ENCODE measurements around the gene SMPD4. TPM values are rescaled to one million over a fixed set of nuclear protein-coding genes. Genes with fewer than 3 reads are reported as not detected.
"Not testable (repeated sequence)": the region's sequence is repeated elsewhere in the genome, so short reads cannot be mapped to it uniquely, and the experiment has no call there.

Gene SMPD4
- total RNA-seq, 2 experiments from 2014 or later: 81.2 to 89.9 TPM

GRCh38 chr2:130135692-130136541 is 45.5 kb downstream of the SMPD4 start:
- Histone ChIP-seq H3K4me3 (ENCODE audit: low read length) (no peak overlapping the region), H3K36me3 (ENCODE audit: insufficient read depth, low read length) (no peaks in the 10 kb centered on the region), H3K9me3 (ENCODE audit: control insufficient read depth in 1 of 2, insufficient read depth in 1 of 2, low read length in 2 of 2) (no peaks in the 10 kb centered on the region), H3K27me3 (ENCODE audit: control insufficient read depth in 1 of 2, insufficient read depth in 2 of 2, low read length in 2 of 2) (no peaks in the 10 kb centered on the region), H3K4me1 (ENCODE audit: insufficient read depth, low read length) (no peaks in the 10 kb centered on the region), H3K27ac (ENCODE audit: low read depth in 1 of 2, low read length in 2 of 2) (no peak overlapping the region)
- ChIA-PET POLR2A (no interaction called here), CTCF (no interaction called here)
- Mint-ChIP-seq H3K9me3 (no peaks in the 10 kb centered on the region), H3K36me3 (ENCODE audit: low read depth) (no peaks in the 10 kb centered on the region), H3K4me3 (no peak overlapping the region), H3K27me3 (no peaks in the 10 kb centered on the region), H3K4me1 (ENCODE audit: low read depth) (no peaks in the 10 kb centered on the region), H3K27ac (no peak overlapping the region)
- no peak for ATAC-seq (ENCODE audit: poor library complexity)
- intact Hi-C loops (cut with DNase I, micrococcal nuclease): no loop called here
- no peak for TF ChIP-seq CTCF (IDR thresholded peaks at IDR 0.05)
- DNase-seq: peak in 1 of 14 experiments; percentile 1

DNA sequence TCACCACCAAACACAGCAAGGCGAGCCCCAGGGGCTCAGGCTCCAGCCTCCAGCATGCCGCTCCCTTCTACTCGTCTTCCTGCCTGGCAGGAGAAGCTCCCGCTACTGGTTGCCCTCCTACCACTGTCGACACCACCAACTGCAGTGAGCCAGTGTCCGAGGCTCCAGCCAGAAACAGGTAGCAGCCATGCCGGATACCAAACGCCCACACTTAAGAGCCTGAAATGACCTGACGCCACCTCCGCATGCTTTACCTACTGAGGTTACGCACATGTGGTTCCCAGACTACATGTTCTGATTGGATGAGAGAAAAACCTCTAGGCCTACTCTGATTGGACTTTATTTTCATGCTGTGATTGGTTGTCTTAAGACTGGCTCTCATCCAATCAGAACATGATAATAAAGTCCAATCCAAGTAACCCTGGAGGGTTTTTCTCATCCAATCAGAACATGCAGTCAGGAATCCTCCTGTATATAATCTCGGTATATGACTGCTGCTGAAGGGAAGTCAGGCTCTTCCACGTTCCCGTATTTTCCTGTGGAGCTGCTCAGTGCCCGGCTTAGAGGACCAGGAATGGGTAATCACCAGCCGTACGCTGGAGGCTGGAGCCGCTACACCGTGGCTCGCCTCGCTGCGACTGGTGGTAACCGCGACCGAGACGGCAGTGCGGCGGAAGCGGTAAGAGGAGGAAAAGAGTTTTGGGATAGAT is 52.1 kb downstream of the SMPD4 start, which contains the start of gene POTEF:
Gene POTEF, minus strand, starts transcription at position 103 of the 710 bp plus-strand sequence. CDS start 8,707 bp downstream, outside the sequence.
- H3K9me3 ChIP-seq (ENCODE audit: control insufficient read depth in 1 of 2, insufficient read depth in 1 of 2, low read length in 2 of 2); H3K4me3 Mint-ChIP-seq; intact Hi-C loops (cut with DNase I, micrococcal nuclease); DNase-seq; H3K4me1 Mint-ChIP-seq (ENCODE audit: low read depth); ATAC-seq (ENCODE audit: poor library complexity); H3K27ac ChIP-seq (ENCODE audit: low read depth in 1 of 2, low read length in 2 of 2); POLR2A ChIA-PET; H3K36me3 ChIP-seq (ENCODE audit: insufficient read depth, low read length); H3K27ac Mint-ChIP-seq; H3K9me3 Mint-ChIP-seq; H3K27me3 ChIP-seq (ENCODE audit: control insufficient read depth in 1 of 2, insufficient read depth in 2 of 2, low read length in 2 of 2); CTCF ChIA-PET; H3K27me3 Mint-ChIP-seq; H3K4me3 ChIP-seq (ENCODE audit: low read length); H3K4me1 ChIP-seq (ENCODE audit: insufficient read depth, low read length); H3K36me3 Mint-ChIP-seq (ENCODE audit: low read depth): not testable (repeated sequence)

- DNase-seq; H3K4me3 Mint-ChIP-seq; intact Hi-C loops (cut with DNase I, micrococcal nuclease); H3K9me3 ChIP-seq (ENCODE audit: control insufficient read depth in 1 of 2, insufficient read depth in 1 of 2, low read length in 2 of 2); H3K36me3 ChIP-seq (ENCODE audit: insufficient read depth, low read length); CTCF ChIA-PET; H3K4me1 Mint-ChIP-seq (ENCODE audit: low read depth); H3K9me3 Mint-ChIP-seq; H3K27ac Mint-ChIP-seq; H3K4me1 ChIP-seq (ENCODE audit: insufficient read depth, low read length); H3K4me3 ChIP-seq (ENCODE audit: low read length); H3K27me3 ChIP-seq (ENCODE audit: control insufficient read depth in 1 of 2, insufficient read depth in 2 of 2, low read length in 2 of 2); H3K27ac ChIP-seq (ENCODE audit: low read depth in 1 of 2, low read length in 2 of 2); H3K27me3 Mint-ChIP-seq; POLR2A ChIA-PET; H3K36me3 Mint-ChIP-seq (ENCODE audit: low read depth); ATAC-seq (ENCODE audit: poor library complexity): not testable (repeated sequence)
Measured at GRCh38 chr2:130128464-130128863, 52.9 kb downstream of the SMPD4 start.

DNA sequence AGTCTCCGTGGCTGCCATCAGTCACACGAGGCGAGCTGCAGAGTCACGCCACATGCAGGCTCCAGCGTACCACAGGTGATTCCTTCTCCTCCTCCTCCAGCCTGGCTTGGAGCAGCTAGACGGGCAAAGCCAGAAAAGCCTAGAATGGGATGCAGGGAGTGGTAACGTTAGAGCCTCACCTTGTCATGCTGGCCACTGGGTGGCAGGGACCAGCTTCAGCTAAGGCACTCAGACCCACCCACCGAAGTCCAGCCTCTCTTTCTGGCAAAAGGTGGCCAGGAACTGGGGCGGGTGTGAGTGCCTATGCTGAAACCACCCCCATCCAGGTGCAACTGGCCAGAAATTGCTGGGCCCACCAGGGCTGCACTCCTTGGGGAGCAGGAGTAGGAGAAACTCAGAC is 53.7 kb downstream of the SMPD4 start:
- H3K4me1 ChIP-seq (ENCODE audit: insufficient read depth, low read length); H3K27me3 Mint-ChIP-seq; H3K4me1 Mint-ChIP-seq (ENCODE audit: low read depth); POLR2A ChIA-PET; H3K9me3 Mint-ChIP-seq; DNase-seq; intact Hi-C loops (cut with DNase I, micrococcal nuclease); ATAC-seq (ENCODE audit: poor library complexity); H3K27me3 ChIP-seq (ENCODE audit: control insufficient read depth in 1 of 2, insufficient read depth in 2 of 2, low read length in 2 of 2); H3K27ac Mint-ChIP-seq; H3K4me3 ChIP-seq (ENCODE audit: low read length); H3K27ac ChIP-seq (ENCODE audit: low read depth in 1 of 2, low read length in 2 of 2); H3K9me3 ChIP-seq (ENCODE audit: control insufficient read depth in 1 of 2, insufficient read depth in 1 of 2, low read length in 2 of 2); H3K36me3 ChIP-seq (ENCODE audit: insufficient read depth, low read length); H3K36me3 Mint-ChIP-seq (ENCODE audit: low read depth); CTCF ChIA-PET; H3K4me3 Mint-ChIP-seq: not testable (repeated sequence)

DNA sequence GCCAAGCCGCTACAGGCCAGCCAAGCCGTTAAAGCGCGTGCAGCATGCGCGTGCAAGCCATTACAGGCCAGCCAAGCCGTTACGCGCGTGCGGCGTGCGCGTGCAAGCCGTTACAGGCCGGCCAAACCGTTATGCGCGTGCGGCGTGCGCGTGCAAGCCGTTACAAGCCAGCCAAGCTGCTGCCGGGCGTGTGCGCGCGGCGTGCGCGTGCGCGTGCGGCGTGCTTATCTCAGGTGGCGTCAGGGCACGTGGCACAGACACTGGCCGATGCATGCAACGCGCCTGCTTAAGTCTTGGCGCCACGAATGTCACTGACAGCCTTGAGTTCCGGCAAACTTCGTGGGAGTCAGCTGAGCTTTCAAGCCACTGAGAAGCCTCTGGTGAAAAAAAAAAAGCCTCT is 60.5 kb downstream of the SMPD4 start:
- CTCF ChIA-PET; H3K4me1 Mint-ChIP-seq (ENCODE audit: low read depth); H3K4me3 Mint-ChIP-seq; H3K9me3 ChIP-seq (ENCODE audit: control insufficient read depth in 1 of 2, insufficient read depth in 1 of 2, low read length in 2 of 2); DNase-seq; H3K36me3 Mint-ChIP-seq (ENCODE audit: low read depth); H3K27ac ChIP-seq (ENCODE audit: low read depth in 1 of 2, low read length in 2 of 2); H3K4me1 ChIP-seq (ENCODE audit: insufficient read depth, low read length); H3K9me3 Mint-ChIP-seq; H3K4me3 ChIP-seq (ENCODE audit: low read length); H3K27ac Mint-ChIP-seq; H3K27me3 ChIP-seq (ENCODE audit: control insufficient read depth in 1 of 2, insufficient read depth in 2 of 2, low read length in 2 of 2); H3K36me3 ChIP-seq (ENCODE audit: insufficient read depth, low read length); ATAC-seq (ENCODE audit: poor library complexity); H3K27me3 Mint-ChIP-seq; POLR2A ChIA-PET; intact Hi-C loops (cut with DNase I, micrococcal nuclease): not testable (repeated sequence)

GRCh38 chr2:130102597-130103363 is 78.6 kb downstream of the SMPD4 start:
- H3K4me3 ChIP-seq (ENCODE audit: low read length); H3K27me3 ChIP-seq (ENCODE audit: control insufficient read depth in 1 of 2, insufficient read depth in 2 of 2, low read length in 2 of 2); H3K9me3 ChIP-seq (ENCODE audit: control insufficient read depth in 1 of 2, insufficient read depth in 1 of 2, low read length in 2 of 2); DNase-seq; CTCF ChIA-PET; H3K36me3 ChIP-seq (ENCODE audit: insufficient read depth, low read length); H3K4me3 Mint-ChIP-seq; H3K9me3 Mint-ChIP-seq; H3K27ac ChIP-seq (ENCODE audit: low read depth in 1 of 2, low read length in 2 of 2); H3K27ac Mint-ChIP-seq; H3K4me1 Mint-ChIP-seq (ENCODE audit: low read depth); POLR2A ChIA-PET; H3K36me3 Mint-ChIP-seq (ENCODE audit: low read depth); H3K4me1 ChIP-seq (ENCODE audit: insufficient read depth, low read length); ATAC-seq (ENCODE audit: poor library complexity); intact Hi-C loops (cut with DNase I, micrococcal nuclease); H3K27me3 Mint-ChIP-seq: not testable (repeated sequence)
